Cerebellar cortex (tissue), 1 donor: ENCODE data around the gene FYB1.
"Not testable (repeated sequence)": the region's sequence is repeated elsewhere in the genome, so short reads cannot be mapped to it uniquely, and the experiment has no call there.

ENCODE experiments used
- DNase-seq: peaks from one replicate; pipeline ENCODE4 v3.0.0-alpha.2; 2015; ENCODE audit warnings: low spot score

Gene FYB1, protein sequence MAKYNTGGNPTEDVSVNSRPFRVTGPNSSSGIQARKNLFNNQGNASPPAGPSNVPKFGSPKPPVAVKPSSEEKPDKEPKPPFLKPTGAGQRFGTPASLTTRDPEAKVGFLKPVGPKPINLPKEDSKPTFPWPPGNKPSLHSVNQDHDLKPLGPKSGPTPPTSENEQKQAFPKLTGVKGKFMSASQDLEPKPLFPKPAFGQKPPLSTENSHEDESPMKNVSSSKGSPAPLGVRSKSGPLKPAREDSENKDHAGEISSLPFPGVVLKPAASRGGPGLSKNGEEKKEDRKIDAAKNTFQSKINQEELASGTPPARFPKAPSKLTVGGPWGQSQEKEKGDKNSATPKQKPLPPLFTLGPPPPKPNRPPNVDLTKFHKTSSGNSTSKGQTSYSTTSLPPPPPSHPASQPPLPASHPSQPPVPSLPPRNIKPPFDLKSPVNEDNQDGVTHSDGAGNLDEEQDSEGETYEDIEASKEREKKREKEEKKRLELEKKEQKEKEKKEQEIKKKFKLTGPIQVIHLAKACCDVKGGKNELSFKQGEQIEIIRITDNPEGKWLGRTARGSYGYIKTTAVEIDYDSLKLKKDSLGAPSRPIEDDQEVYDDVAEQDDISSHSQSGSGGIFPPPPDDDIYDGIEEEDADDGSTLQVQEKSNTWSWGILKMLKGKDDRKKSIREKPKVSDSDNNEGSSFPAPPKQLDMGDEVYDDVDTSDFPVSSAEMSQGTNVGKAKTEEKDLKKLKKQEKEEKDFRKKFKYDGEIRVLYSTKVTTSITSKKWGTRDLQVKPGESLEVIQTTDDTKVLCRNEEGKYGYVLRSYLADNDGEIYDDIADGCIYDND

GRCh38 chr5:39219437-39219836 is at the start of gene FYB1:
Gene FYB1 (minus strand): TSS chr5:39219563. CDS start chr5:39202960, 16,603 bp downstream.
- no peak for DNase-seq

- no peak for DNase-seq
Measured at GRCh38 chr5:39267186-39267585, 47.8 kb upstream of the FYB1 start.

DNA sequence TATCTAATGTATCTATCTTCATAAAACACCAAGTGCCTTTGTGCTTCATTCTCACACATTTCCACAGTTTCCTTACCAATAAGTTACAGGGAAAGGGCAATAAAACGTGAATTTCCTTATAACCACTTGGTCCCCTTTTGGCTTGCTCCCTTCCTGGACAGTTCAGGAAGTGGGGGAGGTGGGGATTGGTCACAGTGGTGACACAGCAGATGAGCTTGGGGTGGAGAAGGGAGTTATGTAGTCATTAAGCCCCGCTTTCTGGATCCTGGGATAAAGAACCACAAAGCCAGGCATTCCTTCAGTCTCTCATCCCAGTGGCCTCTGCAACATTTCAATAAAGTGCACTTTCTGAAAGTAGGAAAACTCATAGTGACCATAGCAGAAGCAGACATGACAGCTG is 47.1 kb upstream of the FYB1 start:
- no peak for DNase-seq

- DNase-seq, result no peak
Measured at GRCh38 chr5:39264528-39264927, 45.2 kb upstream of the FYB1 start.

- no peak for DNase-seq
Measured at GRCh38 chr5:39262981-39263380, 43.6 kb upstream of the FYB1 start.

DNA sequence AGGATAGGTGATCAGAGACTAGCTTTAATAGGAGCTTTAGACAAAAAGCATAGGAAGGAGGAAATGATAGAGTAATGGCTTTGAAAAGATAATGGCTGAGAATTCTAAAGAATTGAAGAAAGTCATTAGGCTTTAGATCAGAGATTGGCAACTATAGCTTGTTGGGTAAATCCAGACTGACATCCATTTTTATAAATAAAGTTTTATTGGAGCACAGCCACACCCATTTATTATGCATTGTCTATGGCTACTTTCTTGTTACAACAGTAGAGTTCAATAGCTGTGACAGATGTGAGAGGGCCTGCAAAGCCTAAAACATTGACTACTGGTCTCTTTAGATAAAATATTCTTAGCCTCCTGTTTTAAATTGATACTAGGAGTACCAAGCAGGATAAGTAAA is 40.7 kb upstream of the FYB1 start:
- DNase-seq, result no peak

DNA sequence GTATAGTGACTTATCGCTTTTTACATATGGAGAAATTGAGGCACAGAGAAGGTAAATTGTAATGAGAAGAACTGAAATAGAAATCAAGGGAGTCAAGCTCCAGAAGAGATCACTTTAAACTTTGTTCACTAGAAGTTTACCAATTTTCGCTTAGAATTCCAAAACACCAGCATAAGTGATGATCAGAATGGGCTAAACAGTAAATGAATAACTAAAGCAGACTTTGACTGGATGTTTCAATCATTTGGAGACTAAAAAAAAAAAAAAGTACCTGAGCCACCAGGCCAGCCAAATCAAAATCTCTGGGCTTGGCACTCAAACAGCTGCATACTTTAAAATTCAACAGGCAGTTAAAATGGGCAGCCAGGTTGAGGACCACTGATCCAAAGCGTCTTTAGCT is 38.2 kb upstream of the FYB1 start:
- DNase-seq, result no peak

GRCh38 chr5:39256477-39257235 is 37.3 kb upstream of the FYB1 start:
- no peak for DNase-seq

GRCh38 chr5:39255406-39255805 is 36.0 kb upstream of the FYB1 start:
- no peak for DNase-seq

GRCh38 chr5:39254671-39255070 is 35.3 kb upstream of the FYB1 start:
- no peak for DNase-seq

DNA sequence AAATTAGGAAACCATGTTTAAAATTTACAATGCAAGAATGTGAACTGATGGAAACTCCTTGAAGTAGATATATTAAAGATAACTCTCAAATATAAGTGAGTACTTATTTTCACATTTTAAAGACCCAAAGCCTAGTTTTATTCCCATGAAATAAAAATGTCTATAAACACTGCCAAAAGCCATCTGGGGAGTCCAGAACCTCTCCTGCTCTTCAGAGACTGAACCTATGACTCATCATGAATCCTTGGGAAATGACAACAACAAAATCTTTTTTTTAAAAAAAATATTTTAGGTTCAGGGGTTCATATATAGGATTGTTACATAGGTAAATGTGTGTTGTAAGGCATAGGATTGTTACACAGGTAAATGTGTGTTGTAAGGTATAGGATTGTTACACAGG is 33.8 kb upstream of the FYB1 start:
- DNase-seq, result no peak

DNA sequence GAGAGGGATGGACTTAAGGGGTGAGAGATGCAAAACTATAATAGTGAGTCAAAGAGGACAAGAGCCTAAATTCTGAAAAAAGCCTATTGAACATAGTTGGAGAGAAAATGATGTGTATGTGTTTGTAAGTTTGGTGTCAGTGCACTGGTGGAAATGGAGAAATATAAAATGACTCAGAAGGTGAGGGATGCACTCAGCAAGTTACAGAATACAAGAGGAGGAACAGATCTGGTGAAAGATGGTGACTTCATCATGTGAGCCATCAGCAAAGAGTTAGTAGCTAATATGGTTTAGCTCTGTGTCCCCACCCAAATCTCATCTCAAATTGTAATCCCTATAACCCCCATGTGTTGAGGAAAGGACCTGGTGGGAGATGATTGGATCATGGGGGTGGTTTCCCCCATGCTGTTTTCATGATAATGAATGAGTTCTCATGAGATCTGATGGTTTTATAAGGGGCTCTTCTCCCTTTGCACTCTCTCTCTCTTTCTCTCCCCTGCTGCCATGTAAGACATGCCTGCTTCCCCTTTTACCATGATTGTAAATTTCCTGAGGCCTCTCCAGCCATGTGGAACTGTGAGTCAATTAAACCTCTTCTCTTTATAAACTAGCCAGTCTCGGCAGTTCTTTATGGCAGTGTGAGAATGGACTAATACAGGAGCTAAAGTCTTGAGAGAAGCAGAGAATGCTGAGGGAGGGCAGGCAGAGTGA is 30.4 kb upstream of the FYB1 start:
- no peak for DNase-seq

DNA sequence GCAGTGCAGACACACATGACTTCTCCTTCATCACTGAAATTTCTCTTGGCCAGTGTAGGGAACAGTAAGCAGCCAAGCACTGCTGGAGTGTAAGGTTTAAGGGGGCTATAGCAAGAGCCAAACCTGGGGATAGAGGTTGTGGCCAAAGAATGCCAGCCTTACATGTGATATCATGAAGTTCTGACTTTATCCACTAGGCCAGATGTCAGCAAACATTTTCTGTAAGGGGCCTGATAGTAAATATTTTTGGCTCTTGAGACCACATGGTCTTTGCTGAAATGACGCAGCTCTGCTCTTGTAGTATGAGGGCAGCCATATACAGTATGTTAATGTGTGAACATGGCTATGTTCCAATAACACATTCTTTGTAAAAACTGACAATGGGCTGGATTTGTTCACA is 29.7 kb upstream of the FYB1 start:
- DNase-seq, result no peak

- no peak for DNase-seq
Measured at GRCh38 chr5:39240750-39241149, 21.4 kb upstream of the FYB1 start.

- DNase-seq, result no peak
Measured at GRCh38 chr5:39238366-39239105, 19.2 kb upstream of the FYB1 start.

DNA sequence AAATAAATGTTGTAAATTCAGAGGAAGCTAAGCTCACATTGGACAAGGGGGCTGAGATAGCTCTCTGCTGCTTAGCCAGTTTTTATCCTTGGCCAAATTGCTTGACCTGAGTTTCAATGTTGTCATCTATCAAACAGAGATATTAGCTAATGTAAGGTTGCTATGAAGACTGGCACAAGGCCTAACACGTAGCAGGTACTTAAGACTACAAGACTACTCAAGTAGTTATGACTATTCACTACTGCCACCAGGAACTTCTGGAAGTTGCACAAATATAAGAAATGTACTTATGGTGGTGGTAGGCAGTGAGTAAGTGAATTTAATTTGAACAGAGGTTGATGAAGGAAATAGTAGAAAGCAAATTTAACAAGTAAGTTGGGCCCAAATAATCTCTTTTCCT is 17.4 kb upstream of the FYB1 start:
- no peak for DNase-seq

- DNase-seq, result no peak
Measured at GRCh38 chr5:39235648-39236047, 16.3 kb upstream of the FYB1 start.

- DNase-seq, result not testable (repeated sequence)
Measured at GRCh38 chr5:39234494-39234893, 15.1 kb upstream of the FYB1 start.

DNA sequence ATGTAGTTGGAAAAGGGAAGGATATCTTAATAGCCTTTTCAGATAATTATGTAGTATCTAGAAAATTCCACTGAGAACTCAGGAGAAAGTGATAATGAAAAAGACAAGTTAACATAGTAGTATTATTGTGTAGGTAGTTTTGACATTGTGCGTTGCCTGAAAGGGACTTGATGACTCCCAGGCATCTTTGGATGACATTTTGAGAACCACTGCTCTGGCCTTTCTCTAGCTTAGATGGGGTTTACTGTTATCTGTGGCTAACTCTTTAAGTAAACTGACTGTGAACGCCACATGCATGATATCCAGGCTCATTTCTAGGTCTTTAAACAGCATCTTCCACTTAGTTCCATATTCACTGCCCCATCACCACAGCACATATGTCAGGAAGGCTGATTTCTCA is 14.4 kb upstream of the FYB1 start:
- DNase-seq, result no peak

GRCh38 chr5:39231705-39232525 is 12.6 kb upstream of the FYB1 start:
- DNase-seq, result no peak
